ENCODE measurements around the gene NOL4L.
"Not testable (repeated sequence)": the region's sequence is repeated elsewhere in the genome, so short reads cannot be mapped to it uniquely, and the experiment has no call there.

The NOL4L gene

GRCh38 chr20:32418376-32418775 lies 166.8 kb downstream of the NOL4L start:
- no peak overlapping the region for H3K4me3 ChIP-seq
- DNase-seq (ENCODE audit: low spot score) = no peak
- TF ChIP-seq CTCF (IDR thresholded peaks at IDR 0.05) = no peak
- no peak overlapping the region for H3K27ac ChIP-seq

GRCh38 chr20:32416206-32416605 lies 168.9 kb downstream of the NOL4L start:
- no peak overlapping the region for H3K4me3 ChIP-seq
- H3K27ac ChIP-seq = no peak overlapping the region
- no peak for DNase-seq (ENCODE audit: low spot score)
- TF ChIP-seq CTCF (IDR thresholded peaks at IDR 0.05) = no peak

- Histone ChIP-seq H3K4me3 (no peak overlapping the region), H3K27ac (no peak overlapping the region)
- no peak for TF ChIP-seq CTCF (IDR thresholded peaks at IDR 0.05)
- no peak for DNase-seq (ENCODE audit: low spot score)
Observed at GRCh38 chr20:32415494-32415893, 169.6 kb downstream of the NOL4L start.

GRCh38 chr20:32411955-32412706 lies 173.0 kb downstream of the NOL4L start:
- no peak for DNase-seq (ENCODE audit: low spot score)
- Histone ChIP-seq H3K27ac (no peak overlapping the region), H3K4me3 (no peak overlapping the region)
- TF ChIP-seq CTCF (IDR thresholded peaks at IDR 0.05) = no peak

- DNase-seq (ENCODE audit: low spot score); H3K4me3 ChIP-seq; H3K27ac ChIP-seq: not testable (repeated sequence)
Observed at GRCh38 chr20:32407131-32407750, 177.9 kb downstream of the NOL4L start.

GRCh38 chr20:32406701-32407100 lies 178.4 kb downstream of the NOL4L start:
- no peak for TF ChIP-seq CTCF (IDR thresholded peaks at IDR 0.05)

GRCh38 chr20:32404017-32404416 lies 181.1 kb downstream of the NOL4L start:
- TF ChIP-seq CTCF (IDR thresholded peaks at IDR 0.05) = no peak
- Histone ChIP-seq H3K27ac (no peak overlapping the region), H3K4me3 (no peak overlapping the region)
- DNase-seq (ENCODE audit: low spot score) = no peak

More at GRCh38 chr20:32406701-32407100, 178.4 kb downstream of the NOL4L start:
- DNase-seq (ENCODE audit: low spot score) = no peak
- H3K4me3 ChIP-seq = no peak overlapping the region
- no peak overlapping the region for H3K27ac ChIP-seq

Data from coronary artery (tissue), 2 donors.